ENCODE data around the gene PLA2G4E.

PLA2G4E gene

GRCh38 chr15:42010434-42010833, 10.4 kb downstream of the PLA2G4E start:
- no peak for DNase-seq (ENCODE audit: low read depth)
- no peak overlapping the region for H3K4me3 ChIP-seq (ENCODE audit: low read depth, low read length)

GRCh38 chr15:42009474-42009873, 11.4 kb downstream of the PLA2G4E start:
- no peak overlapping the region for H3K4me3 ChIP-seq (ENCODE audit: low read depth, low read length)
- no peak for TF ChIP-seq CTCF (conservative IDR thresholded peaks at IDR 0.05; ENCODE audit: low read depth, low read length)
- DNase-seq (ENCODE audit: low read depth) = no peak

More at GRCh38 chr15:42010434-42010833, 10.4 kb downstream of the PLA2G4E start:
- no peak for TF ChIP-seq CTCF (conservative IDR thresholded peaks at IDR 0.05; ENCODE audit: low read depth, low read length)

- TF ChIP-seq CTCF (conservative IDR thresholded peaks at IDR 0.05; ENCODE audit: low read depth, low read length) = no peak
- H3K4me3 ChIP-seq (ENCODE audit: low read depth, low read length) = no peak overlapping the region
- DNase-seq (ENCODE audit: low read depth) = no peak
Observed at GRCh38 chr15:42009022-42009421, 11.8 kb downstream of the PLA2G4E start.

DNA sequence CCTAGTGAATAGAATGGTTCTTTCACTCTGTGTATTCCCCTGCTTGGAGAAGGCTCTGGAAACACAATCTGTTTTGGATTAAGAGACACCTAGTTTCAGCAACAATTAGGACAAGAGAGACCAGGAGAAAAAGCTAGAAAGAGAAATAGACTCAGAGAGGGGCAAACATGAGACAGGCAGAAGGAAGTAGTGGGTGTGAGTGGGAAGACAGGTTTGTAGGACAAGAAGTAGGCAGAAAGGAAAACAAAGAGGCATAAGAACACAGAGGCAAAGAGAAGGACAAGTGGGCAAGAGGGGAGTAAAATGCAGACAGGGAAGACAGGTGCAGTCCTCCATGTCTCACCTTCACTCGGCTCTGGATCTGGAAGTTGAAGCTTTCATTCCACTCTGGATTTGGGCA, 13.5 kb downstream of the PLA2G4E start:
- DNase-seq (ENCODE audit: low read depth) = no peak
- no peak overlapping the region for H3K4me3 ChIP-seq (ENCODE audit: low read depth, low read length)
- no peak for TF ChIP-seq CTCF (conservative IDR thresholded peaks at IDR 0.05; ENCODE audit: low read depth, low read length)

- TF ChIP-seq CTCF (conservative IDR thresholded peaks at IDR 0.05; ENCODE audit: low read depth, low read length) = no peak
- DNase-seq (ENCODE audit: low read depth) = no peak
- no peak overlapping the region for H3K4me3 ChIP-seq (ENCODE audit: low read depth, low read length)
Observed at GRCh38 chr15:42002333-42002732, 18.5 kb downstream of the PLA2G4E start.

GRCh38 chr15:42001236-42001635, 19.6 kb downstream of the PLA2G4E start:
- TF ChIP-seq CTCF (conservative IDR thresholded peaks at IDR 0.05; ENCODE audit: low read depth, low read length) = no peak
- H3K4me3 ChIP-seq (ENCODE audit: low read depth, low read length) = no peak overlapping the region
- no peak for DNase-seq (ENCODE audit: low read depth)
